Neuronal stem cell (in vitro differentiated cells): ENCODE results near the gene AP2A1.
A peak's percentile ranks its signal among the peaks of the same experiment; 100 is the strongest.

Source experiments
- DNase-seq: peaks from one replicate; pipeline ENCODE4 v3.0.0-alpha.2; 2013; ENCODE audit warnings: low spot score
- H2AFZ ChIP-seq: one replicate; pipeline ENCODE4 v1.6.1; 2013; ENCODE audit warnings: mild to moderate bottlenecking, low read length, inconsistent platforms
- H2AK5ac ChIP-seq: 2 replicates; pipeline ENCODE4 v1.6.1; 2013; ENCODE audit warnings: low read depth, mild to moderate bottlenecking, inconsistent platforms, low read length, moderate library complexity, mixed read lengths
- H2BK120ac ChIP-seq: 2 replicates; pipeline ENCODE4 v1.6.1; 2013; ENCODE audit warnings: low read depth, mild to moderate bottlenecking, inconsistent platforms, low read length, moderate library complexity, mixed read lengths
- H2BK12ac ChIP-seq: one replicate; pipeline ENCODE4 v1.6.1; 2013; ENCODE audit warnings: low read length, inconsistent platforms
- H2BK15ac ChIP-seq: 2 replicates; pipeline ENCODE4 v1.6.1; 2013; ENCODE audit warnings: mild to moderate bottlenecking, low read length, inconsistent platforms, mixed read lengths
- H2BK5ac ChIP-seq: one replicate; pipeline ENCODE4 v1.6.1; 2013; ENCODE audit warnings: inconsistent platforms, mild to moderate bottlenecking, low read length, moderate library complexity
- H3K14ac ChIP-seq: one replicate; pipeline ENCODE4 v1.6.1; 2013; ENCODE audit warnings: low read length, inconsistent platforms
- H3K18ac ChIP-seq: 2 replicates; pipeline ENCODE4 v1.6.1; 2013; ENCODE audit warnings: low read length, inconsistent platforms
- H3K23ac ChIP-seq: 2 replicates; pipeline ENCODE4 v1.6.1; 2013; ENCODE audit warnings: low read depth, mild to moderate bottlenecking, mixed read lengths, low read length, inconsistent platforms; ENCODE audit not compliant: poor library complexity
- H3K27ac ChIP-seq: replicated peaks from 3 replicates; pipeline ENCODE4 v1.5.1; 2013; ENCODE audit warnings: low read length, inconsistent platforms
- H3K27me3 ChIP-seq, 3 experiments: 2 replicates each; pipeline ENCODE4 v1.6.1; 2013; ENCODE audit warnings: low read length in 3 of 3, mild to moderate bottlenecking in 2 of 3, inconsistent platforms in 1 of 3, low read depth in 1 of 3, mixed read lengths in 1 of 3, moderate library complexity in 1 of 3; ENCODE audit not compliant: control insufficient read depth in 3 of 3, insufficient read depth in 3 of 3
- H3K36me3 ChIP-seq, 2 donors: replicated peaks in 1 of 2; 2 replicates each; pipeline ENCODE4 v1.6.1; 2013; ENCODE audit warnings: low read length in 2 of 2; ENCODE audit not compliant: control insufficient read depth in 2 of 2, insufficient read depth in 2 of 2
- H3K4ac ChIP-seq: 2 replicates; pipeline ENCODE4 v1.6.1; 2013; ENCODE audit warnings: inconsistent platforms, mild to moderate bottlenecking, low read length, moderate library complexity
- H3K4me1 ChIP-seq, 2 donors: 1 replicate in 1 of 2; 2 replicates in 1 of 2; pipeline ENCODE4 v1.6.1; 2013; ENCODE audit warnings: low read length in 2 of 2, low read depth in 1 of 2; ENCODE audit not compliant: control insufficient read depth in 2 of 2, insufficient read depth in 1 of 2
- H3K4me2 ChIP-seq: one replicate; pipeline ENCODE4 v1.6.1; 2013; ENCODE audit warnings: mild to moderate bottlenecking, low read length, inconsistent platforms; ENCODE audit not compliant: insufficient read depth, poor library complexity, severe bottlenecking
- H3K4me3 ChIP-seq, 2 donors: 2 replicates each; pipeline ENCODE4 v1.5.1; 2013; ENCODE audit warnings: low read length in 2 of 2, mild to moderate bottlenecking in 2 of 2, inconsistent platforms in 1 of 2, moderate library complexity in 1 of 2
- H3K79me1 ChIP-seq: one replicate; pipeline ENCODE4 v1.6.1; 2013; ENCODE audit warnings: low read depth, mild to moderate bottlenecking, inconsistent platforms, low read length, moderate library complexity
- H3K9ac ChIP-seq: one replicate; pipeline ENCODE4 v1.6.1; 2013; ENCODE audit warnings: mild to moderate bottlenecking, low read depth, low read length, inconsistent platforms; ENCODE audit not compliant: poor library complexity
- H3K9me3 ChIP-seq, 2 donors: replicated peaks in 1 of 2; 2 replicates each; pipeline versions ENCODE3 to v1.6.1; 2013; ENCODE audit warnings: low read length in 2 of 2, mild to moderate bottlenecking in 2 of 2, inconsistent platforms in 1 of 2, low read depth in 1 of 2, mixed read lengths in 1 of 2, moderate library complexity in 1 of 2; ENCODE audit not compliant: control insufficient read depth in 2 of 2, insufficient read depth in 1 of 2
- H4K8ac ChIP-seq: one replicate; pipeline ENCODE4 v1.6.1; 2013; ENCODE audit warnings: low read depth, mild to moderate bottlenecking, inconsistent platforms, low read length, moderate library complexity
- H4K91ac ChIP-seq: one replicate; pipeline ENCODE4 v1.6.1; 2013; ENCODE audit warnings: low read length, low read depth, mild to moderate bottlenecking, inconsistent platforms; ENCODE audit not compliant: poor library complexity
- WGBS, 2 donors: extraction: QIAGEN DNeasy Blood & Tissue Kit; methylation state at CpG; one replicate each; pipeline ENCODE4 v1.1.7; 2013; ENCODE audit warnings: missing lambda C conversion rate in 2 of 2, mixed read lengths in 1 of 2; ENCODE audit not compliant: insufficient read length in 2 of 2, insufficient replicate concordance in 1 of 2; ENCODE audit errors: extremely low coverage in 2 of 2; 5-methylcytosine and 5-hydroxymethylcytosine counted together

Gene AP2A1

GRCh38 chr19:49835562-49835961 is 68.8 kb downstream of the AP2A1 start:
- no peak overlapping the region for H4K91ac ChIP-seq
- no CpG with 5 or more reads among the region's 12 CpGs for WGBS, 2 donors
- peaks cover 69 to 100% of the 10 kb centered on the region in 2 donors for H3K36me3 ChIP-seq

GRCh38 chr19:49836176-49837008 is 69.6 kb downstream of the AP2A1 start:
- H3K18ac ChIP-seq = no peak overlapping the region
- no peak overlapping the region for H2BK12ac ChIP-seq
- no peak for DNase-seq
- no peak overlapping the region for H3K23ac ChIP-seq
- H3K9ac ChIP-seq = no peak overlapping the region
- peaks cover 71 to 99% of the 10 kb centered on the region in 2 donors for H3K36me3 ChIP-seq
- H2AFZ ChIP-seq = no peak overlapping the region
- H3K4me2 ChIP-seq = no peak overlapping the region
- no peaks in the 10 kb centered on the region for H3K4me1 ChIP-seq
- H2BK15ac ChIP-seq = no peak overlapping the region
- H3K14ac ChIP-seq = no peak overlapping the region
- H4K91ac ChIP-seq = no peak overlapping the region
- H3K27ac ChIP-seq = no peak overlapping the region
- no CpG with 5 or more reads among the region's 20 CpGs for WGBS, 2 donors
- H2BK5ac ChIP-seq = no peak overlapping the region
- no peak overlapping the region for H3K4ac ChIP-seq
- no peak overlapping the region for H4K8ac ChIP-seq
- no peak overlapping the region for H2AK5ac ChIP-seq
- H3K27me3 ChIP-seq = no peaks in the 10 kb centered on the region
- H3K79me1 ChIP-seq = peaks cover 3% of the 10 kb centered on the region
- H2BK120ac ChIP-seq = no peak overlapping the region
- H3K4me3 ChIP-seq = no peak overlapping the region
- H3K9me3 ChIP-seq = no peaks in the 10 kb centered on the region

More at GRCh38 chr19:49835562-49835961, 68.8 kb downstream of the AP2A1 start:
- no peak for DNase-seq
- H3K9ac ChIP-seq = no peak overlapping the region
- H3K4ac ChIP-seq = no peak overlapping the region
- no peak overlapping the region for H2BK5ac ChIP-seq
- no peak overlapping the region for H2AFZ ChIP-seq
- no peak overlapping the region for H3K4me3 ChIP-seq
- H3K4me2 ChIP-seq = no peak overlapping the region
- peaks cover 5% of the 10 kb centered on the region for H3K79me1 ChIP-seq
- no peak overlapping the region for H2BK15ac ChIP-seq
- H3K4me1 ChIP-seq = no peaks in the 10 kb centered on the region
- H2AK5ac ChIP-seq = no peak overlapping the region
- no peak overlapping the region for H3K27ac ChIP-seq
- no peak overlapping the region for H2BK12ac ChIP-seq
- no peak overlapping the region for H2BK120ac ChIP-seq
- H3K18ac ChIP-seq = no peak overlapping the region
- H3K9me3 ChIP-seq = no peaks in the 10 kb centered on the region
- no peak overlapping the region for H4K8ac ChIP-seq
- H3K27me3 ChIP-seq = no peaks in the 10 kb centered on the region
- no peak overlapping the region for H3K23ac ChIP-seq
- no peak overlapping the region for H3K14ac ChIP-seq

GRCh38 chr19:49837009-49837310 is 70.2 kb downstream of the AP2A1 start:
- H3K36me3 ChIP-seq = peaks cover 69 to 98% of the 10 kb centered on the region in 2 donors
- no peak overlapping the region for H2BK120ac ChIP-seq
- no peak overlapping the region for H3K9ac ChIP-seq
- H3K23ac ChIP-seq = no peak overlapping the region
- no peak for DNase-seq
- H3K18ac ChIP-seq = no peak overlapping the region
- peak overlapping the region in 1 of 2 donors; percentile 9 for H3K4me3 ChIP-seq
- no peaks in the 10 kb centered on the region for H3K9me3 ChIP-seq
- no peak overlapping the region for H2BK15ac ChIP-seq
- no peaks in the 10 kb centered on the region for H3K4me1 ChIP-seq
- H3K4me2 ChIP-seq = no peak overlapping the region
- no peak overlapping the region for H3K14ac ChIP-seq
- no CpG with 5 or more reads among the region's 5 CpGs for WGBS, 2 donors
- H3K4ac ChIP-seq = no peak overlapping the region
- H4K91ac ChIP-seq = no peak overlapping the region
- no peaks in the 10 kb centered on the region for H3K27me3 ChIP-seq
- no peak overlapping the region for H3K27ac ChIP-seq
- H4K8ac ChIP-seq = no peak overlapping the region
- peaks cover 1% of the 10 kb centered on the region for H3K79me1 ChIP-seq
- no peak overlapping the region for H2BK5ac ChIP-seq
- no peak overlapping the region for H2BK12ac ChIP-seq
- H2AK5ac ChIP-seq = no peak overlapping the region
- H2AFZ ChIP-seq = no peak overlapping the region

GRCh38 chr19:49837425-49837824 is 70.6 kb downstream of the AP2A1 start:
- no peaks in the 10 kb centered on the region for H3K79me1 ChIP-seq
- H3K18ac ChIP-seq = no peak overlapping the region
- no peaks in the 10 kb centered on the region for H3K4me1 ChIP-seq
- no peak overlapping the region for H3K9ac ChIP-seq
- H2BK15ac ChIP-seq = no peak overlapping the region
- H3K36me3 ChIP-seq = peaks cover 66 to 98% of the 10 kb centered on the region in 2 donors
- DNase-seq = no peak
- H3K4me2 ChIP-seq = no peak overlapping the region
- no peaks in the 10 kb centered on the region for H3K27me3 ChIP-seq
- H3K14ac ChIP-seq = no peak overlapping the region
- no peak overlapping the region for H2BK120ac ChIP-seq
- H3K4me3 ChIP-seq = no peak overlapping the region
- no peak overlapping the region for H2AFZ ChIP-seq
- H3K23ac ChIP-seq = no peak overlapping the region
- no peak overlapping the region for H2BK5ac ChIP-seq
- no peak overlapping the region for H3K27ac ChIP-seq
- H2BK12ac ChIP-seq = no peak overlapping the region
- no peak overlapping the region for H4K91ac ChIP-seq
- H4K8ac ChIP-seq = no peak overlapping the region
- no peak overlapping the region for H2AK5ac ChIP-seq
- no peak overlapping the region for H3K4ac ChIP-seq
- no peaks in the 10 kb centered on the region for H3K9me3 ChIP-seq
- no CpG with 5 or more reads among the region's 9 CpGs for WGBS, 2 donors
